PC-3 (cell line): Measurements from ENCODE around the gene FAM13A. TPM values are rescaled to one million over a fixed set of nuclear protein-coding genes. Genes with fewer than 3 reads are reported as not detected.

Experiments
- ATAC-seq: fragments of 200-7000 bp; cut with Tn5 transposase; 2 replicates; pipeline ENCODE4 v1.9.1; 2020; ENCODE audit warnings: mild to moderate bottlenecking, moderate library complexity
- BruUV-seq: library from RNA; stranded (reverse); fragments of 400-500 nt; replicated peaks from 2 replicates; lab custom pipeline; 2021; lab: Mats Ljungman, UMichigan
- CTCF ChIA-PET: fragments of 300-600 bp; sonication (Branson Sonifier 250); formaldehyde crosslinking; loops from one replicate; lab custom pipeline; 2022; ENCODE audit warnings: antibody characterized with exemption; lab: Charles Lee
- POLR2A ChIA-PET: fragments of 300-600 bp; sonication (Branson Sonifier 250); formaldehyde crosslinking; loops from one replicate; lab custom pipeline; 2022; ENCODE audit warnings: antibody characterized with exemption; ENCODE audit not compliant: unreplicated experiment; lab: Charles Lee
- DNase-seq: peaks from one replicate; pipeline ENCODE4 v3.0.0-alpha.2; 2015
- H2AFZ ChIP-seq: fragments of 300-600 bp; sonication (generic); 2 replicates; pipeline ENCODE4 v1.6.0; 2016; ENCODE audit warnings: antibody characterized with exemption, low read length
- H3F3A ChIP-seq: fragments of 300-600 bp; sonication (generic); one replicate; pipeline ENCODE4 v1.6.0; 2017; ENCODE audit warnings: antibody characterized with exemption, low read length, control low read depth, mild to moderate bottlenecking; ENCODE audit not compliant: unreplicated experiment
- H3K27ac ChIP-seq: fragments of 300-600 bp; sonication (generic); 2 replicates; pipeline ENCODE4 v1.5.1; 2016; ENCODE audit warnings: mild to moderate bottlenecking, low read length
- H3K27me3 ChIP-seq: fragments of 300-600 bp; sonication (generic); 2 replicates; pipeline ENCODE4 v1.6.1; 2016; ENCODE audit warnings: low read length, mixed read lengths
- H3K36me3 ChIP-seq: fragments of 300-600 bp; sonication (generic); 2 replicates; pipeline ENCODE4 v1.6.1; 2016; ENCODE audit warnings: low read depth, mixed run types, low read length, mixed read lengths
- H3K4me1 ChIP-seq: fragments of 300-600 bp; sonication (generic); 2 replicates; pipeline ENCODE4 v1.5.1; 2016; ENCODE audit warnings: low read length; ENCODE audit not compliant: insufficient read depth
- H3K4me2 ChIP-seq: fragments of 300-600 bp; sonication (generic); 2 replicates; pipeline ENCODE4 v1.6.0; 2016; ENCODE audit warnings: low read length
- H3K4me3 ChIP-seq: fragments of 300-600 bp; sonication (generic); 2 replicates; pipeline ENCODE4 v1.5.1; 2016; ENCODE audit warnings: mild to moderate bottlenecking, low read length, mixed read lengths
- H3K79me2 ChIP-seq: fragments of 300-600 bp; sonication (generic); 2 replicates; pipeline ENCODE4 v1.6.1; 2017; ENCODE audit warnings: low read length, mixed read lengths
- H3K9ac ChIP-seq: fragments of 300-600 bp; sonication (generic); 2 replicates; pipeline ENCODE4 v1.6.0; 2016; ENCODE audit warnings: mild to moderate bottlenecking, low read length
- H3K9me2 ChIP-seq: fragments of 300-600 bp; sonication (generic); replicated peaks from 2 replicates; pipeline ENCODE4 v1.6.1; 2016; ENCODE audit warnings: mixed run types, low read length, mixed read lengths
- H3K9me3 ChIP-seq: fragments of 300-600 bp; sonication (generic); 2 replicates; pipeline ENCODE4 v1.6.1; 2016; ENCODE audit warnings: low read length, mixed read lengths
- H4K20me1 ChIP-seq: fragments of 300-600 bp; sonication (generic); 2 replicates; pipeline ENCODE4 v1.6.1; 2016; ENCODE audit warnings: low read length, mixed read lengths
- CTCF ChIP-seq: fragments of 300-600 bp; sonication (generic); conservative IDR thresholded peaks from 2 replicates; pipeline ENCODE4 v1.5.1; 2017; ENCODE audit warnings: antibody characterized with exemption, low read depth, mild to moderate bottlenecking, low read length
- EZH2 ChIP-seq: fragments of 300-600 bp; sonication (generic); IDR thresholded peaks from one replicate; pipeline ENCODE4 v1.6.1; 2017; ENCODE audit warnings: antibody characterized with exemption, mild to moderate bottlenecking, low read length; ENCODE audit not compliant: unreplicated experiment
- EZH2phosphoT487 ChIP-seq: fragments of 300-600 bp; sonication (generic); IDR thresholded peaks from 2 replicates; pipeline ENCODE4 v1.6.1; 2018; ENCODE audit warnings: mild to moderate bottlenecking, antibody characterized with exemption, low read length, borderline replicate concordance
- intact Hi-C: fragments of 100-400 bp; cut with micrococcal nuclease; formaldehyde crosslinking; loops from 2 replicates; pipeline ENCODE4 v1.9.0; 2023
- total RNA-seq: library from RNA; depleted of rRNA; stranded (reverse); fragments of >200 nt; gene quantifications from 2 replicates; pipeline ENCODE4 v1.2.3, GENCODE V29; 2014

Gene FAM13A
- total RNA-seq, 1 experiment from 2014 or later, result 8.6 TPM

DNA sequence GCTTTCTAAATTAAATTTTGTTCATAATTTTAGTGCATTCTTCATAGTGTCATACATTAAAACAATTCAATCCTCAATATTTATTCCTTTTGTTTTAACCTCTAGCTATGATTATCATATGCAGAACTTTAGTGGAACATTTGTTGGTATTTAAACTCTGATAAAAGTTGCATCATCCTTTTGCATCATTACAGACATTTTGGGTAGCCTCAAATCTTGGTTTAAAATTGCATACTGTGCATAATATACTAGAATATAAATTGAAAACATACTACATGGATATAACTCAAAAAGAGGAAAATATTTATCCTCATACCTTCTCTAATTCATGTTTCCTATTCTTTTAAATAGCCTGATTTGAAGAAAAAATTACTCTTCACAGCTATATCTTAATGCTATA, 262.0 kb downstream of the FAM13A start:
- Histone ChIP-seq H4K20me1 (no peaks in the 10 kb centered on the region), H3K9me2 (no peaks in the 10 kb centered on the region), H3K27me3 (no peaks in the 10 kb centered on the region), H3K9ac (no peak overlapping the region), H3F3A (no peaks in the 10 kb centered on the region), H3K9me3 (no peaks in the 10 kb centered on the region), H3K4me3 (no peak overlapping the region), H3K79me2 (no peaks in the 10 kb centered on the region), H3K4me1 (peaks cover 33% of the 10 kb centered on the region), H3K27ac (no peak overlapping the region), H2AFZ (no peak overlapping the region), H3K4me2 (no peak overlapping the region), H3K36me3 (no peaks in the 10 kb centered on the region)
- DNase-seq (no peak), ATAC-seq (no peak)
- TF ChIP-seq EZH2, result no peak
- TF ChIP-seq EZH2phosphoT487, result no peak
- TF ChIP-seq CTCF, result no peak
- BruUV-seq, result no TSS peak
- intact Hi-C loops, result loop anchor here (5.0 kb wide), 1 partner anchor 268 kb away; no protein-coding TSS in a partner anchor
- CTCF ChIA-PET, result no interaction called here
- POLR2A ChIA-PET, result interaction anchor here (0.5 kb wide), 1 partner anchor 272 kb away, joined by 6 read pairs; no protein-coding TSS in a partner anchor

DNA sequence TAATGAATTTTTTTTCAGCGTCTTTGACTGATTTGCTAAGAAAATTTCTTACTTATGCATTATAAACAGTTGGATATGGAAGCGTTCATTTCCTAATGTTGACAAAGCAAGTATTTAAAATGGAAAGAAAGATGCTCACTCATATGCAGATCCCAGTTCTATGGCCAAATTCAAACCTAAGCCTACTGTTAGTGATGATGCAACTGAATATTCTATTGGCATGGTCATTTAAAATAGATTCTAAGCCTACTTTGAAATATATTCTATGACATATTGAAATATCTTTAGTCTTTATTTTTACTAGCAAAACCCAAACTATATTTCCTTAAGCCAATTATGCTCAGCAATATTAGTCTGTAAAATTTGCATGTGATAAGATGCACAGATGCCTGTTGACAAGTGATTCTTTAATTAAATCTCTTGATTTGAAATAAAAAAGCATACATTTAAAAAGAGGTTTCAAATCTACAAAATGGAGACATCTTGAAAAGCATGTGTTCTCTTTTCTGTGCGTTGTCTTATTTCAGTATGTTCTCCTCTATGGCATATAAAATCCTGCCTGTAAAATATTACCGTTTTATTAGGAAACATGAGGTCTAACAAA, 262.8 kb downstream of the FAM13A start:
- peaks cover 33% of the 10 kb centered on the region for H3K4me1 ChIP-seq
- no peaks in the 10 kb centered on the region for H3K36me3 ChIP-seq
- no peak overlapping the region for H3K27ac ChIP-seq
- no peaks in the 10 kb centered on the region for H3F3A ChIP-seq
- H3K9me3 ChIP-seq, result no peaks in the 10 kb centered on the region
- intact Hi-C loops, result loop anchor here (5.0 kb wide), 1 partner anchor 267 kb away; no protein-coding TSS in a partner anchor
- CTCF ChIA-PET, result interaction anchor here (0.7 kb wide), 1 partner anchor 22 kb away, joined by 3 read pairs; no protein-coding TSS in a partner anchor
- H2AFZ ChIP-seq, result no peak overlapping the region
- H3K9me2 ChIP-seq, result no peaks in the 10 kb centered on the region
- TF ChIP-seq EZH2 (no peak), EZH2phosphoT487 (no peak), CTCF (no peak)
- no TSS peak for BruUV-seq
- POLR2A ChIA-PET, result no interaction called here
- no peaks in the 10 kb centered on the region for H4K20me1 ChIP-seq
- ATAC-seq (no peak), DNase-seq (no peak)
- H3K4me2 ChIP-seq, result no peak overlapping the region
- H3K27me3 ChIP-seq, result no peaks in the 10 kb centered on the region
- no peaks in the 10 kb centered on the region for H3K79me2 ChIP-seq
- no peak overlapping the region for H3K4me3 ChIP-seq
- H3K9ac ChIP-seq, result no peak overlapping the region

DNA sequence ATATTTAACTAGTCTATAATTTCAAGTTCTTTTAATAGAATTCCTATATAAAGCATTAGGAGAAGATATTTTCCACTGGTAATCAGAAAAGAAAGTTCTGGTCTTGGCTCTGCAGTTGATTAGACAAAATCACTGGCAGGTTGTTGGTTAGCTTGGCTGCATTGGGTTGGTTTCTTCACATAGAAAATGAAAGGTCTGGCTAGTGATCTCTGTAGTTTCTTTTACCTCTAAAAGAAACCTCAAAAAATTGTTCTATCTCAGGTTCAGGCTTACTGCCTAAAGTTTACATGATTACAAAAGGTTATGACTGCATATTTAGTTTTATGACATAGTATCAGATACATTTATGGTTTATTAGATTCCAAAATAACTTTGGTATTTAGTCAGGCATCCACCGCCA, 263.5 kb downstream of the FAM13A start:
- no peak overlapping the region for H3K4me2 ChIP-seq
- peaks cover 33% of the 10 kb centered on the region for H3K4me1 ChIP-seq
- intact Hi-C loops, result loop anchor here (5.0 kb wide), 1 partner anchor 266 kb away; no protein-coding TSS in a partner anchor
- H3K27me3 ChIP-seq, result no peaks in the 10 kb centered on the region
- DNase-seq, result no peak
- CTCF ChIA-PET, result interaction anchor here (0.7 kb wide), 1 partner anchor 23 kb away, joined by 3 read pairs; no protein-coding TSS in a partner anchor
- no peak overlapping the region for H3K9ac ChIP-seq
- H3K36me3 ChIP-seq, result no peaks in the 10 kb centered on the region
- no peaks in the 10 kb centered on the region for H3K9me2 ChIP-seq
- no TSS peak for BruUV-seq
- TF ChIP-seq CTCF (no peak), EZH2 (no peak), EZH2phosphoT487 (no peak)
- H4K20me1 ChIP-seq, result no peaks in the 10 kb centered on the region
- no peak overlapping the region for H2AFZ ChIP-seq
- no peaks in the 10 kb centered on the region for H3F3A ChIP-seq
- H3K27ac ChIP-seq, result no peak overlapping the region
- ATAC-seq, result no peak
- POLR2A ChIA-PET, result no interaction called here
- H3K4me3 ChIP-seq, result no peak overlapping the region
- no peaks in the 10 kb centered on the region for H3K9me3 ChIP-seq
- no peaks in the 10 kb centered on the region for H3K79me2 ChIP-seq
